HG02763 (cell line): ENCODE data around the gene BYSL.

ENCODE experiments used
- ATAC-seq: cut with Tn5 transposase; IDR thresholded peaks from one replicate; pipeline ENCODE4 v1.9.1; 2021; ENCODE audit warnings: mild to moderate bottlenecking, moderate library complexity; ENCODE audit not compliant: unreplicated experiment

The BYSL gene

DNA sequence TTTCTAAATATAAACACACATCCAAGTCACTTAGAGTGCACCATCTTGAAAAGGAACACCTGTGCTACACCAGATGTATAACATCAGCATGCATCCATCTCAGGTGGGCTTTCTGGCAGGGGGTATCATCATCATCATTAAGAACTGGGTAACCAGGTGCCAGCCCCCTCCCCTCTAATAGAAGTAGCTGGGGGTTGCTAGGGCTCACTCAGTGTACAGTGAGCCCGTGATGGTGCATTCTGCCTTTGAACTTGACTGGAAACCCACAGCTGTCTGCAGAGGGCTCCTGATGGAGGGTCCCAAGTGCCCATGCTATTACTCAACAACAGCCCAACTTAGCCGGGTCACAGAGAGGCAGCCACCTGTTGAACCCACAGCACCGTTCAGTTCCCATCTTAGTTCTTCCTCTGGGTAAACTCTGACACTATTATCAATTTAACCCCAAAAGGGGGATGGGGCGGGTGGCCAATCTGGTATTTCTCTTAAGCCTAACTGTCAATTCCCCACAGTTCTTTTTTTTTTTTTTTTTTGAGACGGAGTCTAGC lies 53.1 kb downstream of the BYSL start:
- ATAC-seq, result no peak

DNA sequence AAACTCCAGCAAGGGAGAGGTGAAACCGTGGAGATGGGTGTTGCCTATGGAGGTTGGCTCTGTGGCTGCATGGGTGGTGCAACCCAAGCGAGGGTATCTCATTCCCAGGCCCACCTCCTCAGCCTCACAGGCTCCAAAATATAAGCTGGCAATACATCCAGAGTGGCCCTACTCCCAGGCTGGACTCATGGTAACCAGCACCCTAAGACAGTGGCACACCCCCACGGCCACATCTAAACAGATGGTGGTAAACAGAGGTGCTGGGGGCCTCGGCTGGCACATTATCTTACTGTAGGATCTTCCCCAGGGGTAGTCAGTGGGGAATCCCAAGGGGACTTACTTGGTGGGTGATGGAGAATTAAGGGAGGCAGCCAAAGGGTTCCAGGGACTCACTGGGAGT lies 54.0 kb downstream of the BYSL start:
- no peak for ATAC-seq

DNA sequence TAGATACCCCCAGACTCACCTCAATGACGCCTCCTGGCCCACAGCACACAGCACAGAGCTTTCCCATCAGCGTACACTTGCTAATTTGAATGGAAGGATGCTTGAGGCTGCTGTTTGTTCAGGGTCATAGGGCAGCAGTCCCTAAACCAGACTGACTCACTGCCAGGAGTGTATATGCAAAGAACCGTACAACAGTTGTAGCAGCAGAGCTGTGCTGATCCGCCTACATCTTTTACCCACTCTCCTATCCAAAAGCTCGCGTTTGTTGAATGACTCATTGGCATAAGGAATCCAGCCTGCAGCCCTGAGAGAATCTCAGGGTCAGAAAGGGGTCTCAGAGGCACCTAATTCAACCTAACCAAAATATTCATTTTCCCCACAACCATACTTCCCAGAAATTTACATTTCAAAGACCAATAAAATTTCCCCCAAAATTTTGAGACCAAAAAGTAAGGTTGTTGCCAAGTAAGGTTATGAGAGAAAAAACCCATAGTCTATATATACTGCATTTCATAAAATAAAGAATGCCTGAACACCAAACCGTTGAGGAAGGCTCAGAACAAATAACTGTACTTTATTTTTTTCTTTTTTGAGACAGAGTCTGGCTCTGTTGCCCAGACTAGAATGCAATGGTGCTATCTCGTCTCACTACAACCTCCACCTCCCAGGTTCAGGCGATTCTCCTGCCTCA lies 55.6 kb downstream of the BYSL start:
- ATAC-seq, result no peak
